HepG2 (cell line): ENCODE measurements around the gene ITPK1. TPM values are rescaled to one million over a fixed set of nuclear protein-coding genes. Genes with fewer than 3 reads are reported as not detected.

Source experiments
- ATAC-seq: fragments of 200-7000 bp; cut with Tn5 transposase; 3 replicates; pipeline ENCODE4 v1.9.1; 2020; ENCODE audit warnings: mild to moderate bottlenecking, moderate library complexity
- BruUV-seq: library from RNA; stranded (reverse); fragments of 400-500 nt; replicated peaks from 2 replicates; lab custom pipeline; 2021; lab: Mats Ljungman, UMichigan
- CTCF ChIA-PET: fragments of 300-600 bp; formaldehyde crosslinking; extraction: SDS; loops from one replicate; lab custom pipeline; 2021; ENCODE audit warnings: low total read pairs, inconsistent platforms, low intra/inter-chr PET ratio; lab: Yijun Ruan, JAX
- POLR2A ChIA-PET: fragments of 350-600 bp; sonication (Branson Sonifier 250); formaldehyde crosslinking; loops from one replicate; lab custom pipeline; 2020; ENCODE audit warnings: antibody characterized with exemption, inconsistent platforms; lab: Yijun Ruan, JAX
- DNase-seq: peaks from one replicate; pipeline ENCODE4 v3.0.0-alpha.2; 2015; ENCODE audit warnings: low spot score
- FAIRE-seq: peaks from 3 replicates; lab custom pipeline; 2011; peaks lifted over from hg19 to GRCh38; lab: Jason Lieb, UNC
- H2AFZ ChIP-seq: one replicate; pipeline ENCODE4 v1.6.1; 2011; ENCODE audit warnings: low read length, inconsistent platforms
- H3K27ac ChIP-seq: fragments of 300-600 bp; 3 replicates; pipeline ENCODE4 v1.8.0; 2011; ENCODE audit warnings: mixed run types, mild to moderate bottlenecking, mixed read lengths, low read length, inconsistent platforms; ENCODE audit not compliant: insufficient read depth; ENCODE audit errors: extremely low read length
- H3K27me3 ChIP-seq, 2 experiments: fragments of 200-600 bp in 1 of 2; 2 replicates in 1 of 2; 3 replicates in 1 of 2; pipeline versions ENCODE4 v1.6.0 to v1.8.0; 2011; ENCODE audit warnings: low read length in 2 of 2, mild to moderate bottlenecking in 2 of 2, moderate library complexity in 2 of 2, inconsistent platforms in 1 of 2; ENCODE audit not compliant: insufficient read depth in 2 of 2, control insufficient read depth in 1 of 2
- H3K36me3 ChIP-seq, 2 experiments: fragments of 200-600 bp in 1 of 2; replicated peaks in 1 of 2; 2 replicates in 1 of 2; 3 replicates in 1 of 2; pipeline versions ENCODE4 v1.5.1 to v1.8.0; 2011; ENCODE audit warnings: low read length in 2 of 2, inconsistent platforms in 1 of 2; ENCODE audit not compliant: insufficient read depth in 2 of 2, control insufficient read depth in 1 of 2
- H3K4me1 ChIP-seq: 2 replicates; pipeline ENCODE4 v1.5.1; 2012; ENCODE audit warnings: low read length, inconsistent platforms; ENCODE audit not compliant: insufficient read depth
- H3K4me2 ChIP-seq: 2 replicates; pipeline ENCODE4 v1.6.0; 2011; ENCODE audit warnings: low read depth, low read length, inconsistent platforms
- H3K4me3 ChIP-seq, 3 experiments: fragments of 200-600 bp in 1 of 3; sonication (generic), shearing (Covaris generic) in 1 of 3; replicated peaks in 1 of 3; 2 replicates each; pipeline ENCODE4 v1.5.1; 2011 to 2016; ENCODE audit warnings: low read length in 3 of 3, inconsistent platforms in 2 of 3, low read depth in 2 of 3, mild to moderate bottlenecking in 2 of 3, control low read depth in 1 of 3, mixed read lengths in 1 of 3; ENCODE audit not compliant: insufficient read depth in 1 of 3
- H3K79me2 ChIP-seq: one replicate; pipeline ENCODE4 v1.6.1; 2011; ENCODE audit warnings: low read length, inconsistent platforms; ENCODE audit not compliant: insufficient read depth
- H3K9ac ChIP-seq: 2 replicates; pipeline ENCODE4 v1.6.0; 2011; ENCODE audit warnings: mild to moderate bottlenecking, low read depth, low read length, inconsistent platforms; ENCODE audit not compliant: insufficient read depth
- H3K9me3 ChIP-seq: 2 replicates; pipeline ENCODE4 v1.5.1; 2012; ENCODE audit warnings: mild to moderate bottlenecking, low read length
- H4K20me1 ChIP-seq: 2 replicates; pipeline ENCODE4 v1.6.0; 2011; ENCODE audit warnings: inconsistent platforms, mild to moderate bottlenecking, low read length, moderate library complexity; ENCODE audit not compliant: insufficient read depth
- AHR ChIP-seq: IDR thresholded peaks from 2 replicates; pipeline ENCODE4 v1.6.1; 2018; ENCODE audit warnings: missing genetic modification reagents, missing compliant biosample characterization
- HNRNPL ChIP-seq: fragments of 200-400 bp; formaldehyde crosslinking; IDR thresholded peaks from 2 replicates; pipeline ENCODE4 v1.6.1; 2017; ENCODE audit warnings: mild to moderate bottlenecking, low read depth, low read length
- RBAK ChIP-seq: sonication (generic); formaldehyde crosslinking; IDR thresholded peaks from 2 replicates; pipeline ENCODE4 v1.5.1; 2020; ENCODE audit warnings: mild to moderate bottlenecking, missing genetic modification reagents
- RELA ChIP-seq: sonication (generic); formaldehyde crosslinking; IDR thresholded peaks from 2 replicates; pipeline ENCODE4 v1.4.0; 2020; ENCODE audit warnings: missing genetic modification reagents
- THAP11 ChIP-seq: IDR thresholded peaks from 2 replicates; pipeline ENCODE4 v1.6.1; 2016; ENCODE audit warnings: missing biosample characterization, missing genetic modification reagents
- ZIK1 ChIP-seq: sonication (generic); formaldehyde crosslinking; IDR thresholded peaks from 2 replicates; pipeline ENCODE4 v1.5.0; 2020; ENCODE audit warnings: mild to moderate bottlenecking, low read depth, missing genetic modification reagents, borderline replicate concordance
- ZNF432 ChIP-seq: sonication (generic); formaldehyde crosslinking; IDR thresholded peaks from 2 replicates; pipeline ENCODE4 v1.5.0; 2020; ENCODE audit warnings: missing genetic modification reagents, mild to moderate bottlenecking, borderline replicate concordance
- WGBS: methylation state at CpG from one replicate; pipeline ENCODE4 v1.1.6; 2017; ENCODE audit warnings: low lambda C conversion rate; 5-methylcytosine and 5-hydroxymethylcytosine counted together
- in situ Hi-C: cut with HindIII; loops from 2 replicates; pipeline ENCODE4 v1.10.0; 2017; ENCODE audit warnings: low pct_unique_long_range_greater_than_20kb; ENCODE audit not compliant: extremely low pct_ligation_motif_present
- intact Hi-C: fragments of 100-400 bp; cut with micrococcal nuclease; formaldehyde crosslinking; loops from one replicate; pipeline ENCODE4 v1.10.0; 2022; ENCODE audit not compliant: unreplicated experiment
- polyA plus RNA-seq, 8 experiments: library from polyadenylated mRNA; depleted of rRNA in 3 of 8; stranded (reverse) in 7 of 8; unstranded in 1 of 8; fragments of >200 nt; fragmentation: Illumina TruSeq in 4 of 8; extraction: Trizol in 4 of 8; gene quantifications; 2 replicates each; pipeline versions ENCODE4 v1.2.1 to v1.2.3, GENCODE V29; 2011 to 2016; ENCODE audit warnings: low read depth in 4 of 8, missing spikeins in 1 of 8, mixed read lengths in 1 of 8; ENCODE audit not compliant: insufficient read depth in 1 of 8
- total RNA-seq, 5 experiments: library from RNA; depleted of rRNA; stranded (reverse); fragments of >200 nt; fragmentation: Illumina TruSeq; extraction: Trizol; gene quantifications; 2 replicates each; pipeline ENCODE4 v1.2.3, GENCODE V29; 2016; ENCODE audit warnings: low read depth in 1 of 5
- TF ChIP-seq, protein P1 (sequence below): sonication (generic); formaldehyde crosslinking; IDR thresholded peaks from 2 replicates; pipeline ENCODE4 v1.4.0; 2020; ENCODE audit warnings: missing genetic modification reagents, low read depth, mild to moderate bottlenecking, borderline replicate concordance
- TF ChIP-seq, protein P2 (sequence below): sonication (generic); formaldehyde crosslinking; IDR thresholded peaks from 2 replicates; pipeline ENCODE4 v1.4.0; 2020; ENCODE audit warnings: missing genetic modification reagents
- TF ChIP-seq, protein P3 (sequence below): sonication (generic); formaldehyde crosslinking; IDR thresholded peaks from 2 replicates; pipeline ENCODE4 v1.5.0; 2020; ENCODE audit warnings: mild to moderate bottlenecking, missing genetic modification reagents

The ITPK1 gene
- total and polyA plus RNA-seq, 2 of the 13 experiments (the other 11 are each of a cell fraction or from before 2014, with no cell fraction given) = 20.5 to 47.5 TPM

DNA sequence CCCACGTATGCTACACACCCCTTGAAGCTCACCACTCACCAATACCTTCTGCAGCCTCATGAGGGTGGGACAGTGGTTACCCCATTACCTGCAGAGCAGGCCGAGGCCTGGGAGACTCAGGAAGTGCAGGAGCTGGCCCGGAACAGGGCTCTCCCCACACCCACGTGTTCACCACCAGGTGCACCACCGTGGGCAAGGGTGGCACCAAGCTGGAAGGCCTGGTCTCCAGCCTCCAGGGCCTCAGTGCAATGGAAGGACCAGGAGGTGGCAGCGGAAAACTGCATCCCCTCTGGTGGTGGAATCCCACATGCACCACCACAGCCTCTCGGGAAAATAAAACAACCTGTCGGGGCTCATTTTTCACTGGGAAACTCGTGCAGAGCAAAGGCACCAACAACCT is 36.4 kb downstream of the ITPK1 start:
- DNase-seq (no peak), ATAC-seq (no peak), FAIRE-seq (no peak)
- 92% methylated on average over 8 of the region's 9 CpGs for WGBS
- Histone ChIP-seq H2AFZ (no peak overlapping the region), H3K79me2 (no peaks in the 10 kb centered on the region), H3K4me2 (no peak overlapping the region), H3K9me3 (no peaks in the 10 kb centered on the region), H3K4me3 (no peak overlapping the region), H3K36me3 (no peaks in the 10 kb centered on the region), H3K4me1 (peaks cover 19% of the 10 kb centered on the region), H4K20me1 (no peaks in the 10 kb centered on the region), H3K27me3 (no peaks in the 10 kb centered on the region), H3K9ac (no peak overlapping the region), H3K27ac (no peak overlapping the region)
- intact Hi-C loops (no loop called here), in situ Hi-C loops (no loop called here)
- POLR2A ChIA-PET = no interaction called here
- TF ChIP-seq, protein P1, sequence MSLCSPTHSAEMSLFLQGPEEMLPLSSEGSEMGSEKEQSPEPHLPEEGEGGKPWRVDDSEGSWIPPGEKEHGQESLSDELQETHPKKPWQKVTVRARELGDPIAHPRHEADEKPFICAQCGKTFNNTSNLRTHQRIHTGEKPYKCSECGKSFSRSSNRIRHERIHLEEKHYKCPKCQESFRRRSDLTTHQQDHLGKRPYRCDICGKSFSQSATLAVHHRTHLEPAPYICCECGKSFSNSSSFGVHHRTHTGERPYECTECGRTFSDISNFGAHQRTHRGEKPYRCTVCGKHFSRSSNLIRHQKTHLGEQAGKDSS (CRISPR knock-in tag) = no peak
- TF ChIP-seq HNRNPL (0 out of 2 replicates have a peak, but pooled peaks have one; percentile 41), RBAK (CRISPR knock-in tag) (no peak)
- CTCF ChIA-PET = no interaction called here
- BruUV-seq = no TSS peak

DNA sequence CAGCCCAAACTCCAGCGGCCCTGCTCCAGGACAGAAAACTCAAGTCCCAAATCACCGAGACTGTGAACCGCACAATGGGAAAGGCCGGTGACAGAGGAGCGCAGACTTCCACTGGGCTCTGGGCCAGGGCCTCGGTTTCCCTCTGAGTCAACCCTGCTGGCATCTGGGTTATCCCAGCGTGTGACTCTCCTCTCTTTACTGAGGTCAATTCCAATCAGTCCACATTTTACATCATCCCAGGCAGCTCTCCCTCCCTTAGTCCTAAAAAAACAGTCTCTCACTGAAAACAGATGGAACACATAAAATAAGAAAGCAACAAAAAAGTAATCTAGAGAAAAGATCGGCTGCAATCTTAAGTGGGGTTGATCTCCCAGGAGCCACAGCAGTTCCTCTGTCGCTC is 36.9 kb downstream of the ITPK1 start:
- intact Hi-C loops (no loop called here), in situ Hi-C loops (no loop called here)
- no peak overlapping the region for H2AFZ ChIP-seq
- H3K27me3 ChIP-seq = no peaks in the 10 kb centered on the region
- BruUV-seq = no TSS peak
- ATAC-seq (no peak), DNase-seq (no peak), FAIRE-seq (no peak)
- no peak overlapping the region for H3K27ac ChIP-seq
- no peak overlapping the region for H3K4me3 ChIP-seq
- ChIA-PET CTCF (no interaction called here), POLR2A (no interaction called here)
- H3K36me3 ChIP-seq = no peaks in the 10 kb centered on the region
- H3K9me3 ChIP-seq = no peaks in the 10 kb centered on the region
- 99% methylated on average over 3 of the region's 9 CpGs for WGBS
- H3K79me2 ChIP-seq = no peaks in the 10 kb centered on the region
- H4K20me1 ChIP-seq = no peaks in the 10 kb centered on the region
- H3K4me2 ChIP-seq = no peak overlapping the region
- peaks cover 24% of the 10 kb centered on the region for H3K4me1 ChIP-seq
- no peak overlapping the region for H3K9ac ChIP-seq
- TF ChIP-seq AHR (CRISPR knock-in tag) (no peak), ZIK1 (CRISPR knock-in tag) (no peak), THAP11 (no peak), ZNF432 (CRISPR knock-in tag) (no peak), RELA (no peak)
- TF ChIP-seq, protein P2, sequence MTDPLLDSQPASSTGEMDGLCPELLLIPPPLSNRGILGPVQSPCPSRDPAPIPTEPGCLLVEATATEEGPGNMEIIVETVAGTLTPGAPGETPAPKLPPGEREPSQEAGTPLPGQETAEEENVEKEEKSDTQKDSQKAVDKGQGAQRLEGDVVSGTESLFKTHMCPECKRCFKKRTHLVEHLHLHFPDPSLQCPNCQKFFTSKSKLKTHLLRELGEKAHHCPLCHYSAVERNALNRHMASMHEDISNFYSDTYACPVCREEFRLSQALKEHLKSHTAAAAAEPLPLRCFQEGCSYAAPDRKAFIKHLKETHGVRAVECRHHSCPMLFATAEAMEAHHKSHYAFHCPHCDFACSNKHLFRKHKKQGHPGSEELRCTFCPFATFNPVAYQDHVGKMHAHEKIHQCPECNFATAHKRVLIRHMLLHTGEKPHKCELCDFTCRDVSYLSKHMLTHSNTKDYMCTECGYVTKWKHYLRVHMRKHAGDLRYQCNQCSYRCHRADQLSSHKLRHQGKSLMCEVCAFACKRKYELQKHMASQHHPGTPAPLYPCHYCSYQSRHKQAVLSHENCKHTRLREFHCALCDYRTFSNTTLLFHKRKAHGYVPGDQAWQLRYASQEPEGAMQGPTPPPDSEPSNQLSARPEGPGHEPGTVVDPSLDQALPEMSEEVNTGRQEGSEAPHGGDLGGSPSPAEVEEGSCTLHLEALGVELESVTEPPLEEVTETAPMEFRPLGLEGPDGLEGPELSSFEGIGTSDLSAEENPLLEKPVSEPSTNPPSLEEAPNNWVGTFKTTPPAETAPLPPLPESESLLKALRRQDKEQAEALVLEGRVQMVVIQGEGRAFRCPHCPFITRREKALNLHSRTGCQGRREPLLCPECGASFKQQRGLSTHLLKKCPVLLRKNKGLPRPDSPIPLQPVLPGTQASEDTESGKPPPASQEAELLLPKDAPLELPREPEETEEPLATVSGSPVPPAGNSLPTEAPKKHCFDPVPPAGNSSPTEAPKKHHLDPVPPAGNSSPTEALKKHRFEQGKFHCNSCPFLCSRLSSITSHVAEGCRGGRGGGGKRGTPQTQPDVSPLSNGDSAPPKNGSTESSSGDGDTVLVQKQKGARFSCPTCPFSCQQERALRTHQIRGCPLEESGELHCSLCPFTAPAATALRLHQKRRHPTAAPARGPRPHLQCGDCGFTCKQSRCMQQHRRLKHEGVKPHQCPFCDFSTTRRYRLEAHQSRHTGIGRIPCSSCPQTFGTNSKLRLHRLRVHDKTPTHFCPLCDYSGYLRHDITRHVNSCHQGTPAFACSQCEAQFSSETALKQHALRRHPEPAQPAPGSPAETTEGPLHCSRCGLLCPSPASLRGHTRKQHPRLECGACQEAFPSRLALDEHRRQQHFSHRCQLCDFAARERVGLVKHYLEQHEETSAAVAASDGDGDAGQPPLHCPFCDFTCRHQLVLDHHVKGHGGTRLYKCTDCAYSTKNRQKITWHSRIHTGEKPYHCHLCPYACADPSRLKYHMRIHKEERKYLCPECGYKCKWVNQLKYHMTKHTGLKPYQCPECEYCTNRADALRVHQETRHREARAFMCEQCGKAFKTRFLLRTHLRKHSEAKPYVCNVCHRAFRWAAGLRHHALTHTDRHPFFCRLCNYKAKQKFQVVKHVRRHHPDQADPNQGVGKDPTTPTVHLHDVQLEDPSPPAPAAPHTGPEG (CRISPR knock-in tag) = no peak
- TF ChIP-seq, protein P3, sequence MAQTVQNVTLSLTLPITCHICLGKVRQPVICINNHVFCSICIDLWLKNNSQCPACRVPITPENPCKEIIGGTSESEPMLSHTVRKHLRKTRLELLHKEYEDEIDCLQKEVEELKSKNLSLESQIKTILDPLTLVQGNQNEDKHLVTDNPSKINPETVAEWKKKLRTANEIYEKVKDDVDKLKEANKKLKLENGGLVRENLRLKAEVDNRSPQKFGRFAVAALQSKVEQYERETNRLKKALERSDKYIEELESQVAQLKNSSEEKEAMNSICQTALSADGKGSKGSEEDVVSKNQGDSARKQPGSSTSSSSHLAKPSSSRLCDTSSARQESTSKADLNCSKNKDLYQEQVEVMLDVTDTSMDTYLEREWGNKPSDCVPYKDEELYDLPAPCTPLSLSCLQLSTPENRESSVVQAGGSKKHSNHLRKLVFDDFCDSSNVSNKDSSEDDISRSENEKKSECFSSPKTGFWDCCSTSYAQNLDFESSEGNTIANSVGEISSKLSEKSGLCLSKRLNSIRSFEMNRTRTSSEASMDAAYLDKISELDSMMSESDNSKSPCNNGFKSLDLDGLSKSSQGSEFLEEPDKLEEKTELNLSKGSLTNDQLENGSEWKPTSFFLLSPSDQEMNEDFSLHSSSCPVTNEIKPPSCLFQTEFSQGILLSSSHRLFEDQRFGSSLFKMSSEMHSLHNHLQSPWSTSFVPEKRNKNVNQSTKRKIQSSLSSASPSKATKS = no peak
